OCI-LY7 (cell line): Measurements from ENCODE around the gene ZMAT3.

ENCODE experiments used
- CTCF ChIP-seq: fragments of 200-600 bp; sonication (generic); conservative IDR thresholded peaks from 2 replicates; pipeline ENCODE4 v1.5.1; 2014; ENCODE audit warnings: mild to moderate bottlenecking, antibody characterized with exemption, low read length, moderate library complexity, mixed read lengths
- EZH2phosphoT487 ChIP-seq: fragments of 200-600 bp; sonication (generic); IDR thresholded peaks from 2 replicates; pipeline ENCODE4 v1.6.1; 2018; ENCODE audit warnings: low read depth, borderline replicate concordance, mild to moderate bottlenecking, mixed run types, antibody characterized with exemption, low read length, moderate library complexity, mixed read lengths

GRCh38 chr3:178971614-178972013, 100.0 kb downstream of the ZMAT3 start:
- TF ChIP-seq CTCF, result no peak
- no peak for TF ChIP-seq EZH2phosphoT487
